HG02970 (cell line): ENCODE data around the gene RBM10.

Experiments used
- ATAC-seq: cut with Tn5 transposase; IDR thresholded peaks from one replicate; pipeline ENCODE4 v1.9.1; 2021; ENCODE audit warnings: mild to moderate bottlenecking, moderate library complexity, moderate number of reproducible peaks; ENCODE audit not compliant: unreplicated experiment, low FRiP score

Gene RBM10

GRCh38 chrX:47146936-47147859 lies 2.2 kb downstream of the RBM10 start:
- no peak for ATAC-seq

- ATAC-seq = no peak
Measured at GRCh38 chrX:47148946-47149345, 3.9 kb downstream of the RBM10 start.

GRCh38 chrX:47151435-47151834 lies 6.4 kb downstream of the RBM10 start:
- ATAC-seq = no peak

GRCh38 chrX:47156611-47157520 lies 11.8 kb downstream of the RBM10 start:
- no peak for ATAC-seq

- ATAC-seq = no peak
Measured at GRCh38 chrX:47158131-47158530, 13.1 kb downstream of the RBM10 start.

- no peak for ATAC-seq
Measured at GRCh38 chrX:47158781-47159180, 13.8 kb downstream of the RBM10 start.

- no peak for ATAC-seq
Measured at GRCh38 chrX:47160781-47161180, 15.8 kb downstream of the RBM10 start.

GRCh38 chrX:47162927-47163583 lies 18.0 kb downstream of the RBM10 start:
- ATAC-seq = no peak

GRCh38 chrX:47164420-47164819 lies 19.4 kb downstream of the RBM10 start:
- ATAC-seq = no peak

GRCh38 chrX:47166126-47166525 lies 21.1 kb downstream of the RBM10 start:
- no peak for ATAC-seq

GRCh38 chrX:47168495-47169073 lies 23.6 kb downstream of the RBM10 start:
- ATAC-seq = no peak

GRCh38 chrX:47169273-47169672 lies 24.3 kb downstream of the RBM10 start:
- no peak for ATAC-seq

- ATAC-seq = no peak
Measured at GRCh38 chrX:47169726-47170515, 24.9 kb downstream of the RBM10 start.

GRCh38 chrX:47170861-47171692 lies 26.1 kb downstream of the RBM10 start:
- no peak for ATAC-seq

GRCh38 chrX:47171996-47172395 lies 27.0 kb downstream of the RBM10 start:
- no peak for ATAC-seq

GRCh38 chrX:47172549-47172948 lies 27.5 kb downstream of the RBM10 start:
- ATAC-seq = no peak

- ATAC-seq = no peak
Measured at GRCh38 chrX:47172971-47173792, 28.2 kb downstream of the RBM10 start.

GRCh38 chrX:47174376-47174775 lies 29.4 kb downstream of the RBM10 start:
- no peak for ATAC-seq
